GM06990 (cell line): ENCODE measurements around the gene POR.
"Not testable (repeated sequence)": the region's sequence is repeated elsewhere in the genome, so short reads cannot be mapped to it uniquely, and the experiment has no call there.

Experiments used
- DNase-seq: peaks from one replicate; pipeline ENCODE4 v3.0.0-alpha.2; 2011; ENCODE audit not compliant: insufficient read length; ENCODE audit errors: extremely low read depth
- H3K27me3 ChIP-seq: replicated peaks from 2 replicates; pipeline ENCODE4 v1.6.0; 2011; ENCODE audit warnings: low read length; ENCODE audit not compliant: control insufficient read depth, insufficient read depth
- H3K36me3 ChIP-seq: 2 replicates; pipeline ENCODE4 v1.5.1; 2011; ENCODE audit warnings: low read length; ENCODE audit not compliant: control insufficient read depth, insufficient read depth
- H3K4me3 ChIP-seq: replicated peaks from 2 replicates; pipeline ENCODE4 v1.5.1; 2011; ENCODE audit warnings: low read depth, mild to moderate bottlenecking, control low read depth, low read length
- TF ChIP-seq, protein P1 (sequence below): IDR thresholded peaks from 2 replicates; pipeline ENCODE4 v1.5.1; 2011; ENCODE audit warnings: low read length, control low read depth, mild to moderate bottlenecking, inconsistent platforms; ENCODE audit not compliant: insufficient read depth, poor library complexity, severe bottlenecking

The POR gene

DNA sequence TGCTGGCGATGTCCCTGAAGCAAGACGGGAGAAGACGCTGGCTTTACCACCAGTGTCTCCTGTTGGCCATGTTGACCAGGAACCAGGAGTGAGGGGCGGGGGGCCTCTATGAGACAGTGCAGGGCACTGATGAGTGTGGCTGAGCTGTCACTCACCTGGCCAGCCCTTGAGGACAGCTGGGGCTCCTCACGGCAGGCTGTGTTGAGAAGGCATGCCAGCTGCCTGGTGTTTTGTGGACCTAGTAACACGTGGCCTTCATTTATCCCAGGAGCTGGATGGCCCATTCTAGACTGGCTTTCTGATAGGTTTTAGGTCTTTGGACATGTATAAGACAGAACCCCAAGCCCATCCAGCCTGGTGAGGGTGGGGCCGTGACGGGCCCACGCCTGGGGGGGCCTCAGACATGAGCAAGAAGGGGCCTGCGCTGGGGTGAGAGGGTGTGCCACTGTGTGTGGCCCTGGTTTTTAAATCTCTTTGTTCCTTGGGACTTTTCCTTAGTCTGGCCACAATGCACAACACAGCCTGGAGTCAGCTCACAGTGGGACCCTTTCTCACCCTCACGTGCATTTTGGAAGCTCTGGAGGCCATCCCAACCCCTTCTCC is 25.6 kb upstream of the POR start:
- no peak overlapping the region for H3K4me3 ChIP-seq

DNA sequence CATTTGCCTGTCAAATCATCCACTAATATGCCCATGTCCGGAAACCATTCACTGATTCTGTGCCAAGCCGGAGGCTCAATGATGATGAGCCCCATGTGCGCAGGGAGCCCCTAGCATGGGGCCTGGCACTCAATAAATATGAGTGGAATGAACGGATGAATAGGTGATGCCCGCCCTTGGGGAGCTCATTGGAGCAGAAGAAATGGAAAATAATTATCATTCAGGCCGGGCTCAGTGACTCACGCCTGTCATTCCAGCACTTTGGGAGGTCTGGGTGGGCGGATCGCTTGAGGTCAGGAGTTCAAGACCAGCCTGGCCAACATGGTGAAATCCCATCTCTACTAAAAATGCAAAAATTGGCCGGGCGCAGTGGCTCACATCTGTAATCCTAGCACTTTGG is 25.1 kb upstream of the POR start:
- H3K27me3 ChIP-seq, result no peaks in the 10 kb centered on the region
- DNase-seq, result no peak
- H3K4me3 ChIP-seq, result no peak overlapping the region
- H3K36me3 ChIP-seq, result peaks cover 19% of the 10 kb centered on the region
- TF ChIP-seq, protein P1, sequence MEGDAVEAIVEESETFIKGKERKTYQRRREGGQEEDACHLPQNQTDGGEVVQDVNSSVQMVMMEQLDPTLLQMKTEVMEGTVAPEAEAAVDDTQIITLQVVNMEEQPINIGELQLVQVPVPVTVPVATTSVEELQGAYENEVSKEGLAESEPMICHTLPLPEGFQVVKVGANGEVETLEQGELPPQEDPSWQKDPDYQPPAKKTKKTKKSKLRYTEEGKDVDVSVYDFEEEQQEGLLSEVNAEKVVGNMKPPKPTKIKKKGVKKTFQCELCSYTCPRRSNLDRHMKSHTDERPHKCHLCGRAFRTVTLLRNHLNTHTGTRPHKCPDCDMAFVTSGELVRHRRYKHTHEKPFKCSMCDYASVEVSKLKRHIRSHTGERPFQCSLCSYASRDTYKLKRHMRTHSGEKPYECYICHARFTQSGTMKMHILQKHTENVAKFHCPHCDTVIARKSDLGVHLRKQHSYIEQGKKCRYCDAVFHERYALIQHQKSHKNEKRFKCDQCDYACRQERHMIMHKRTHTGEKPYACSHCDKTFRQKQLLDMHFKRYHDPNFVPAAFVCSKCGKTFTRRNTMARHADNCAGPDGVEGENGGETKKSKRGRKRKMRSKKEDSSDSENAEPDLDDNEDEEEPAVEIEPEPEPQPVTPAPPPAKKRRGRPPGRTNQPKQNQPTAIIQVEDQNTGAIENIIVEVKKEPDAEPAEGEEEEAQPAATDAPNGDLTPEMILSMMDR, result no peak

More for the DNA sequence above, 25.6 kb upstream of the POR start:
- no peaks in the 10 kb centered on the region for H3K27me3 ChIP-seq
- peaks cover 23% of the 10 kb centered on the region for H3K36me3 ChIP-seq
- TF ChIP-seq, protein P1, result no peak
- no peak for DNase-seq

GRCh38 chr7:75891237-75891636 is 23.7 kb upstream of the POR start:
- H3K4me3 ChIP-seq, DNase-seq, H3K27me3 ChIP-seq, H3K36me3 ChIP-seq: not testable (repeated sequence)

GRCh38 chr7:75891815-75892411 is 23.0 kb upstream of the POR start:
- no peak overlapping the region for H3K4me3 ChIP-seq
- H3K27me3 ChIP-seq, result no peaks in the 10 kb centered on the region
- peaks cover 7% of the 10 kb centered on the region for H3K36me3 ChIP-seq
- no peak for DNase-seq
- TF ChIP-seq, protein P1, result no peak

GRCh38 chr7:75892634-75893272 is 22.2 kb upstream of the POR start:
- TF ChIP-seq, protein P1, result no peak
- no peak for DNase-seq
- Histone ChIP-seq H3K36me3 (peaks cover 2% of the 10 kb centered on the region), H3K4me3 (no peak overlapping the region), H3K27me3 (no peaks in the 10 kb centered on the region)

DNA sequence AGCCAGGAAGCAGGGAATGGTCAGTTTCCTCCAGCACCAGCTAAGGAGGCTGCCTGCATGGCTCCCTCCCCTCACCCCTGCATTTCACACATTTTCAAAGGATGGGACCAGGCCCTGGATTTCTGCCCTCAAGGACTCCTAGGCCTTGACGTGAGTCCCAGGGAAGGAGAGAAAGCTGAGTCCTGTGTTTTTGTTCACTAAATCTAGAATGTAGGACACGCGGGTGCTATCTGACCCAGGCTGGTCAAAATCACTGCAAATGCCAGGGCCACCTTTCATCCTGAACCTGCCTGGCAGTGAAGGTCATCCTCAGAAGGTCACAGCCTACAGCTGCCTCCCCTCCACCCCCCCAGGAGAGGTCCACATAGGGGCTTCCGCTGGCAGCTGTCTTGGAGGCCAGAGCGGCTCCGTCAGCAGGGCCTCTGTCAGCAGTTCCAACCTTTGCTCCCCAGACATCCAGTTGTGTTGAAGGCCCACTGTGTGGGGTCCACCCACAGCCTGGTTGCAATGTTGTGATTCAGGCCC is 18.1 kb upstream of the POR start:
- DNase-seq, result no peak
- TF ChIP-seq, protein P1, result no peak

More for the DNA sequence above, 18.1 kb upstream of the POR start:
- no peak overlapping the region for H3K4me3 ChIP-seq
- no peaks in the 10 kb centered on the region for H3K36me3 ChIP-seq
- no peaks in the 10 kb centered on the region for H3K27me3 ChIP-seq
